ENCODE data around the gene DISP1. TPM values are rescaled to one million over a fixed set of nuclear protein-coding genes. Genes with fewer than 3 reads are reported as not detected.

DISP1 gene
- total and polyA plus RNA-seq, 4 donors, result 1.6 to 4.2 (median 2.6) TPM

DNA sequence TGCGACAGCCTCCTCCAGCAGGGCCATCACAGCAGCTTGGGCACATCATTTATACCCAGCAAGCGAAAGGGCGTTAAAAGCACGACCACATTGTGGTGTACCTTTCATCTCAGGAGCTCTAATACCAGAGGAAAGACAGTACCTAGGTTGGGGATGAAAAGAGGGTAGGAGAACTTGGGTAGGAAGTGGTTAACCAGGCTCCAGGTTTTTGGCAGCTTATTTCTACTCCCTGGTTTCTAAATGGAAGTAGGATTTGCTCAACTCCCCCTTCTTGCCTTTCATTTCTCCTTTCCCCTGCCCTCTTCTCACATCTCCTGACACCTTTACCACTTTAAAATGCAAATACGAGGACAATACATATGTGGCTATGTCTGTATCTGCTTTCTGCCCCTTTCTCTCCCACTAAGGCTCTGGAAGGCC lies 47.7 kb upstream of the DISP1 start:
- H3K4me1 ChIP-seq (ENCODE audit: control insufficient read depth in 4 of 4, insufficient read depth in 4 of 4, low read length in 3 of 4), result no peaks in the 10 kb centered on the region
- no peak overlapping the region for H3K27ac ChIP-seq (ENCODE audit: low read depth in 1 of 2, low read length in 2 of 2)
- H3K9ac ChIP-seq (ENCODE audit: low read depth in 1 of 2, low read length in 2 of 2), result no peak overlapping the region
- TF ChIP-seq YY1 (IDR thresholded peaks at IDR 0.05) (no peak), JUND (IDR thresholded peaks at IDR 0.05) (no peak), SP1 (IDR thresholded peaks at IDR 0.05) (no peak), TAF1 (conservative IDR thresholded peaks at IDR 0.05) (no peak), RXRA (IDR thresholded peaks at IDR 0.05) (no peak), ATF3 (IDR thresholded peaks at IDR 0.05) (no peak), GABPA (IDR thresholded peaks at IDR 0.05 in 1 of 2, conservative IDR thresholded peaks at IDR 0.05 in 1 of 2) (no peak), EGR1 (IDR thresholded peaks at IDR 0.05; ENCODE audit: low read depth in 2 of 2) (no peak), FOXA2 (IDR thresholded peaks at IDR 0.05) (no peak), HNF4G (IDR thresholded peaks at IDR 0.05) (no peak), HNF4A (conservative IDR thresholded peaks at IDR 0.05) (no peak), ZBTB33 (IDR thresholded peaks at IDR 0.05) (no peak), FOXA1 (IDR thresholded peaks at IDR 0.05) (no peak), RAD21 (IDR thresholded peaks at IDR 0.05) (no peak), NR2F2 (IDR thresholded peaks at IDR 0.05) (no peak)
- TF ChIP-seq, protein P1, sequence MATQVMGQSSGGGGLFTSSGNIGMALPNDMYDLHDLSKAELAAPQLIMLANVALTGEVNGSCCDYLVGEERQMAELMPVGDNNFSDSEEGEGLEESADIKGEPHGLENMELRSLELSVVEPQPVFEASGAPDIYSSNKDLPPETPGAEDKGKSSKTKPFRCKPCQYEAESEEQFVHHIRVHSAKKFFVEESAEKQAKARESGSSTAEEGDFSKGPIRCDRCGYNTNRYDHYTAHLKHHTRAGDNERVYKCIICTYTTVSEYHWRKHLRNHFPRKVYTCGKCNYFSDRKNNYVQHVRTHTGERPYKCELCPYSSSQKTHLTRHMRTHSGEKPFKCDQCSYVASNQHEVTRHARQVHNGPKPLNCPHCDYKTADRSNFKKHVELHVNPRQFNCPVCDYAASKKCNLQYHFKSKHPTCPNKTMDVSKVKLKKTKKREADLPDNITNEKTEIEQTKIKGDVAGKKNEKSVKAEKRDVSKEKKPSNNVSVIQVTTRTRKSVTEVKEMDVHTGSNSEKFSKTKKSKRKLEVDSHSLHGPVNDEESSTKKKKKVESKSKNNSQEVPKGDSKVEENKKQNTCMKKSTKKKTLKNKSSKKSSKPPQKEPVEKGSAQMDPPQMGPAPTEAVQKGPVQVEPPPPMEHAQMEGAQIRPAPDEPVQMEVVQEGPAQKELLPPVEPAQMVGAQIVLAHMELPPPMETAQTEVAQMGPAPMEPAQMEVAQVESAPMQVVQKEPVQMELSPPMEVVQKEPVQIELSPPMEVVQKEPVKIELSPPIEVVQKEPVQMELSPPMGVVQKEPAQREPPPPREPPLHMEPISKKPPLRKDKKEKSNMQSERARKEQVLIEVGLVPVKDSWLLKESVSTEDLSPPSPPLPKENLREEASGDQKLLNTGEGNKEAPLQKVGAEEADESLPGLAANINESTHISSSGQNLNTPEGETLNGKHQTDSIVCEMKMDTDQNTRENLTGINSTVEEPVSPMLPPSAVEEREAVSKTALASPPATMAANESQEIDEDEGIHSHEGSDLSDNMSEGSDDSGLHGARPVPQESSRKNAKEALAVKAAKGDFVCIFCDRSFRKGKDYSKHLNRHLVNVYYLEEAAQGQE (IDR thresholded peaks at IDR 0.05), result no peak
- TF ChIP-seq, protein P2, sequence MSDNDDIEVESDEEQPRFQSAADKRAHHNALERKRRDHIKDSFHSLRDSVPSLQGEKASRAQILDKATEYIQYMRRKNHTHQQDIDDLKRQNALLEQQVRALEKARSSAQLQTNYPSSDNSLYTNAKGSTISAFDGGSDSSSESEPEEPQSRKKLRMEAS (IDR thresholded peaks at IDR 0.05), result no peak
- TF ChIP-seq, protein P3, sequence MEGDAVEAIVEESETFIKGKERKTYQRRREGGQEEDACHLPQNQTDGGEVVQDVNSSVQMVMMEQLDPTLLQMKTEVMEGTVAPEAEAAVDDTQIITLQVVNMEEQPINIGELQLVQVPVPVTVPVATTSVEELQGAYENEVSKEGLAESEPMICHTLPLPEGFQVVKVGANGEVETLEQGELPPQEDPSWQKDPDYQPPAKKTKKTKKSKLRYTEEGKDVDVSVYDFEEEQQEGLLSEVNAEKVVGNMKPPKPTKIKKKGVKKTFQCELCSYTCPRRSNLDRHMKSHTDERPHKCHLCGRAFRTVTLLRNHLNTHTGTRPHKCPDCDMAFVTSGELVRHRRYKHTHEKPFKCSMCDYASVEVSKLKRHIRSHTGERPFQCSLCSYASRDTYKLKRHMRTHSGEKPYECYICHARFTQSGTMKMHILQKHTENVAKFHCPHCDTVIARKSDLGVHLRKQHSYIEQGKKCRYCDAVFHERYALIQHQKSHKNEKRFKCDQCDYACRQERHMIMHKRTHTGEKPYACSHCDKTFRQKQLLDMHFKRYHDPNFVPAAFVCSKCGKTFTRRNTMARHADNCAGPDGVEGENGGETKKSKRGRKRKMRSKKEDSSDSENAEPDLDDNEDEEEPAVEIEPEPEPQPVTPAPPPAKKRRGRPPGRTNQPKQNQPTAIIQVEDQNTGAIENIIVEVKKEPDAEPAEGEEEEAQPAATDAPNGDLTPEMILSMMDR (IDR thresholded peaks at IDR 0.05; ENCODE audit: low read depth, low read length, missing input control), result no peak
- H3K9me3 ChIP-seq (ENCODE audit: control insufficient read depth in 4 of 4, low read length in 3 of 4), result peaks cover 3 to 12% (median 3%) of the 10 kb centered on the region in 4 donors
- H3K36me3 ChIP-seq (ENCODE audit: control insufficient read depth in 4 of 4, insufficient read depth in 3 of 4, low read depth in 1 of 4, low read length in 3 of 4), result no peaks in the 10 kb centered on the region
- 85% methylated on average over 5 of the region's 5 CpGs for WGBS
- no peak overlapping the region for H3K4me3 ChIP-seq (ENCODE audit: low read depth in 1 of 3, low read length in 3 of 3)
- H3K27me3 ChIP-seq (ENCODE audit: control insufficient read depth in 4 of 4, insufficient read depth in 4 of 4, low read length in 3 of 4), result no peaks in the 10 kb centered on the region
- DNase-seq (ENCODE audit: low spot score), result no peak
